Thyroid gland (tissue), 4 donors: ENCODE measurements around the gene NBAS.

Source experiments
- POLR2A ChIP-seq, 2 donors: fragments of 450-650 bp; IDR thresholded peaks; one replicate each; pipeline ENCODE4 v1.6.1; 2017; ENCODE audit warnings: antibody characterized with exemption in 2 of 2, mild to moderate bottlenecking in 2 of 2, moderate library complexity in 1 of 2
- TF ChIP-seq, protein P1 (sequence below), 6 experiments: fragments of 200-600 bp in 3 of 6; fragments of 450-650 bp in 3 of 6; sonication (generic) in 3 of 6; IDR thresholded peaks; one replicate each; pipeline ENCODE4 v1.5.1; 2016 to 2019; ENCODE audit warnings: antibody characterized with exemption in 6 of 6, mild to moderate bottlenecking in 2 of 6, inconsistent platforms in 1 of 6, moderate library complexity in 1 of 6

DNA sequence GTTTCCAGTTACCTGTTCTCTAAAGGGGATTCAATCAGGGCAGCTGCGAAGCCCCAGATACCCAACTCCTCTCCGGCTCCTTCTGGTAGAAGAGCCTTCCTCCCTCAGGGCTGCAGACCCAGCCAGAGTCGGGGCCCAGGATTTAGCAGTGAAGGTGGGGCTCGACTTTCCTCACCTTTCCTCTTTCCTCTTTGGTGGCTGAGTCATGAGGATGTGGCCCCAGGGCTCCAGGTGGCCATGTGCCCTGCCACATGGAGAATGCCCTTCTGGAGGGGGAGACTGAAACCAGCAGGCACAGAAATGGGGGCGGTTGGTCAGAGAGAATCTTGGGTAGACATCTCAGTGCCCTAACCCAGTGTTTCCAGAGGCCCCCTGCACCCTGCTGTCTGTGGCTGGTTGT, 402.6 kb downstream of the NBAS start:
- TF ChIP-seq, protein P1, sequence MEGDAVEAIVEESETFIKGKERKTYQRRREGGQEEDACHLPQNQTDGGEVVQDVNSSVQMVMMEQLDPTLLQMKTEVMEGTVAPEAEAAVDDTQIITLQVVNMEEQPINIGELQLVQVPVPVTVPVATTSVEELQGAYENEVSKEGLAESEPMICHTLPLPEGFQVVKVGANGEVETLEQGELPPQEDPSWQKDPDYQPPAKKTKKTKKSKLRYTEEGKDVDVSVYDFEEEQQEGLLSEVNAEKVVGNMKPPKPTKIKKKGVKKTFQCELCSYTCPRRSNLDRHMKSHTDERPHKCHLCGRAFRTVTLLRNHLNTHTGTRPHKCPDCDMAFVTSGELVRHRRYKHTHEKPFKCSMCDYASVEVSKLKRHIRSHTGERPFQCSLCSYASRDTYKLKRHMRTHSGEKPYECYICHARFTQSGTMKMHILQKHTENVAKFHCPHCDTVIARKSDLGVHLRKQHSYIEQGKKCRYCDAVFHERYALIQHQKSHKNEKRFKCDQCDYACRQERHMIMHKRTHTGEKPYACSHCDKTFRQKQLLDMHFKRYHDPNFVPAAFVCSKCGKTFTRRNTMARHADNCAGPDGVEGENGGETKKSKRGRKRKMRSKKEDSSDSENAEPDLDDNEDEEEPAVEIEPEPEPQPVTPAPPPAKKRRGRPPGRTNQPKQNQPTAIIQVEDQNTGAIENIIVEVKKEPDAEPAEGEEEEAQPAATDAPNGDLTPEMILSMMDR (IDR thresholded peaks at IDR 0.05): no peak
- TF ChIP-seq POLR2A (IDR thresholded peaks at IDR 0.05): no peak
